NCI-H1436 treated with DMSO at 0.1 percent for 48 hours (cell line): ENCODE data around the gene XPC.

Experiments
- DNase-seq: peaks from one replicate; lab custom pipeline; 2025; lab: John Stamatoyannopoulos, UW

XPC gene

GRCh38 chr3:14170531-14171159 lies 7.8 kb downstream of the XPC start:
- DNase-seq, result no peak

GRCh38 chr3:14169871-14170270 lies 8.5 kb downstream of the XPC start:
- DNase-seq, result no peak

- DNase-seq, result no peak
These were observed 9.0 kb downstream of the XPC start for GRCh38 chr3:14169435-14169834.

- DNase-seq, result no peak
These were observed 11.4 kb downstream of the XPC start for GRCh38 chr3:14166877-14167603.

DNA sequence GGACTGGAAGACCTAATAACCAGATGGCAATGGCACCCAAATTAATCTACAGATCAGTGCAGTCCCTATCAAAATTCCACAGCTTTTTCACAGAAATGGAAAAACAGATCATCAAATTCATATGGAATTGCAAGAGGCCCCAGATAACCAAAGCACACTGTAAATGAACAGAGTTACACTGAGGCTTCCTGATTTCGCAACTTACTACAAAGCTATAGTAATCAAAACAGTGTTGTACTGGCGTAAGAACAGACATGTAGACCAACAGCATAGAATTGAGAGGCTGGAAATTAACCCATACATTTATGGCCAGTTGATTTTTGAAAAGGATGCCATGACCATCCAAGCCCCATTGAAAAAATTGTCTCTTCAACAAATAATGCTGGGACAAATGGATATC lies 16.2 kb downstream of the XPC start:
- no peak for DNase-seq

- no peak for DNase-seq
These were observed 17.1 kb downstream of the XPC start for GRCh38 chr3:14161282-14161681.

- no peak for DNase-seq
These were observed 19.0 kb downstream of the XPC start for GRCh38 chr3:14159426-14159825.

DNA sequence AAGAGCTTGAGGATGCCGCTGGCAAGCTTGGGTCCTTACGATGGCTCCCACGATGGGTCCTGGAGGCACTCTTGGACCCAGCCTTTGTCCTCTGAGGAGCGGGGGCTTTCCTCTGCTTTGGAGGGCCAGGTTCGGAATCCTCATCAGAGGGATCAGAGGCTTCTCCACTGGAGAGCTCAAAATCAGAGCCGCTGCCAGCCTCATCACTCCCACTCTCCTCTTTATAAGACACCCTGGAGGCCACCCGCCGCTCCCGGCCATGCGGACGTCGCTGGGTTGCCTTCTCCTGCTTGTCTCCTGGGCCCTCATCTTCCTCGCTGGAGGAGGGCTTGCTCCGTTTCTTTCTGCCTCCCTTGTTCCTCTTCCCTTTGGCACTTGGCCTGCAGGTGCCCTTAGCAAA lies 20.0 kb downstream of the XPC start:
- no peak for DNase-seq

GRCh38 chr3:14157951-14158350 lies 20.4 kb downstream of the XPC start:
- DNase-seq, result no peak

GRCh38 chr3:14156843-14157561 lies 21.4 kb downstream of the XPC start:
- no peak for DNase-seq

DNA sequence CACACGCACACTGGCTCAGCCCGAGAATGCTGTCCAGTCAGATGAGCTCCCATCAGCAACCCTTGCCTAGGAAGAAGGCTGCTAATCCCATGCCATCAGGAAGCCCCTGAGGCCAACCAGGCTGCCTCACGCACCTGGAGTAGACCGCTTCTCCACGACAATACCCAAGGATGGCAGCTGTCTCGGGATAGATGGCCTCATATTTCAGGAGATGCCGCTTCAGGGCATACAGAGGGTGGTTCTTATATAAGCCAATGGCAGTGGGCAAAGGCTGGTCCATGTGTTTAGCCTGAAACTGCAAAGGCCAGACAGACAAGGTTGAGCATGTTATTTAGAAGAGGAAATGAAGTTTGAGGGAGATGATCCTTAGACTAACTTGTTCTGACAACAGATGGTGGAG lies 22.2 kb downstream of the XPC start:
- no peak for DNase-seq

- DNase-seq, result no peak
These were observed 23.4 kb downstream of the XPC start for GRCh38 chr3:14154895-14155440.

DNA sequence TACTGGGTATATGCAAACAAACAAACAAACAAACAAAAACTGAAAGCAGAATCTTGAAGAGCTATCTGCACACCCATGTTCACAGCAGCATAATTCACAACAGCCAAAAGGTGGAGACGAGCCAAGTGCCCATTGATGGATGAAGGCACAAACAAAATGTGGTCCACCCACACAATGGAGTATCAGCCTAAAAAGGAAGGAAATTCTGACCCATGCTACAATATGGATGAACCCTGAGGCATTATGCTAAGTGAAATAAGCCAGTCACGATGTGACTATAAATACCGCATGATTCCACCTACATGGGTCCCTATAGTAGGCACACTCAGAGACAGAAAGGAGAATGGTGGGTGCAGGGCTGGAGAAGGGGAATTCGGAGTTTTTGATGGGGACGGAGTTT lies 24.1 kb downstream of the XPC start:
- no peak for DNase-seq

DNA sequence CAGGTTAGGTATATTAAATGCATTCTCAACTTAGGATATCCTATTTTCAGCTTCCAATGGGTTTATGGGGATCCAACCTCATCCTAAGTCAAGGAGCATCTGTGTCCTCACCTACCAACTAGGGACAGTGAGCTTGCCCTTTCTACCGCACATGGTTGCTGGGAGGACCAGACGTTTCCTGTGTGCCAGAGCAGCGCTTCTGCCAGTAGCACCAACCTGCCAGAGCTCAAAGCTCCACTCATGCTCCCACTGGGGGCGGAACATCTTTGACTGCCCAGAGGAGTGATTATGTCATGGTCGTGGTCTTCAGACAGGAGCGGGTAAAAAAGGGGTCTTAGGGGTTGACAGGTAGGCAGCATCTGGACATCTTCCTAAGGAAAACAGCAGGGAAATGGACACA lies 24.7 kb downstream of the XPC start:
- no peak for DNase-seq

DNA sequence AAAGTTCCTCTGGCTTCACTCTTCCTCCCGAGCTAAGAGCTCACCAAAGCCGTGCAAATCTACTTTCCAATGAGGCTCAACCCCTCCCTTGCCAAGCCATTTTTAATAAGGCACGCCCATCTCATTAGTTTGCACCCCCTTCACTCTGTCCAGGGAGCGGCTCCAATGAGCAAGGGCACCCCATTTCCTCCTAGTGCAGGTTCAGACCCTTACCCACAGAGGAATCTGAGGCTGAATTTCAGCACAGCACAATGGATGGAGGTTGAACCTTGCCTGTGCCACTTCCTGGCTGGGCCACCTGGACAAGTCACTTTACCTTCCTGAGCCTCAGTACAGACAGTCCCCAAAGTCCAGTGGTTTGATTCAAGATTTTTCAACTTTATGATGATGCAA lies 25.4 kb downstream of the XPC start:
- no peak for DNase-seq

GRCh38 chr3:14152233-14152962 lies 26.0 kb downstream of the XPC start:
- DNase-seq, result no peak

- no peak for DNase-seq
These were observed 26.8 kb downstream of the XPC start for GRCh38 chr3:14151471-14152083.

DNA sequence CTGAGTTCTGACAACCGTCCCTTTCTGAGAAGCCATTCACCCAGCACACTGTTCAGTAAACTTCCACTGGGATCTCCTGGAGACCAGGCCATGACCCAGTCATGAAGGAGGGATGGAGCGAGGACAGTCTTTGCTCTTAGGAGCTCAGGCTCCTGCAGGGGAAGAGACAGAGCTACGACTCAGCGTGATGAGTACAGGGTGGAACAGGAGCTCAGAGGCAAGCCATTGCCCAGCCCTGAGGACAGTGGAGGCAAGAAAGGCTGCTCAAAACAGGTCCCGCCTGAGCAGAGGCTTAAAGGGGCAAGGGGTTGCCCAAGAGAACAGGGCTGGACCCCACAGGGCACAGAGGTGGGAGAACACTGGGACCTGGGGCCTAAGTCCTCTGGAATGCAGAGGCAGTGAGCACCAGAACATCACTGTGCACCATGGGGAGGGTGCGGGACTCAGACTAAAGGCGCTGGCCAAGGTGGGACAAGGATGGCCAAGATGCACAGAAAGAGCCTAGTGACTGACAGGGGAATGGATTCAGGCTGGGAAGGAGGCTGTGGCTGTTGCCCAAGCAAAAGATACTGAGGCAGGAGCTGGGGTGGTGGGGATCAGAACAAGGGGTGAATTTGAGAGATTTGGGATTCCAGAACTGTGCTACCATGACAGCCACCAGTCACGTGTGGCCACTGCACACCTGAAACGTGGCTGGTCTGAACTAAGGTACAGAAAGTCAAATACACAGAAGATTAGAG lies 27.7 kb downstream of the XPC start:
- no peak for DNase-seq

- DNase-seq, result no peak
These were observed 28.3 kb downstream of the XPC start for GRCh38 chr3:14150078-14150477.

DNA sequence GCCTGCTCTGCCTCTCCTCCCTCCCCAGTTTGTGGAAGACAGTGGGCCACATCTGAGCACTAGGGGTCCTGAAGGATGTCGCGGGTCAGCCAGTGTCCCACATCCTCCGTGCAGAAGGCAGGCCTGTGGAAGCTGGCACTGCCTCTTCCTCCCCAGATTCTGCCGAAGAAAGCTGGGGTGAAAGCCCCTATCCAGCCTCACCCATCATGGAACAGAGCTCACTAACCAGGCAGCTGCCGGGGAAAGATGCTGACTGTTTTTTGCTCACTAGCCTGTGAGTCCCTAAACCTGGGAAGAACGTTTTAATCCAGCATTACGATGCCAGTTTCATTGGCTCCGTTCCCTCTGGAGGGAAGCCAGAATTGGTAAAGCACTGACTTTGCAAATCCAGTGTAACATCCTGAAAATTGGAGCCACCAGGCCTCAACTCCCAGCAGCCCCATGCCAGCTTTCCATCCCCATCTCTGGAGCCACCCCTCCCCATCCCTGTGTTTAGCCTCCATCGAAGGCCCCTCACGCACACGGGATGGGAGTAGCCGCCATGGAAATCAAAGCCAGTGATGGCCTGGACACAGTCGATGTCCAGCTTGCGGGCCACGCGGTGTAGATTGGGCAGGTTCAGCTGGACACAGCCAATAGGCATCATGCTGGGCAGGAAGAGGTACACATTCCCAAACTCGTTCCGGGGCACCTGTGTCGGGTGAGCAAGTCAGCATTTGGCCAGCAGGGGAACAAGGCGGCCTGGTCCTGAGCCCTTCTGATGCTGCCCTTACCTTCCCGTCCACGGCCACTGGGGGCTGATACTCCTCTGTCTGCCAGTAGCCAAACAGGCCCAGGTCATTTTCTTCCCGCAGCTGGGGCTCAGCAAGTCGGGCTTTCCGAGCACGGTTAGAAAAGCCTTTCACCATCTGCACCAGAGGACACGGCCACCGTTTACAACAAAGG lies 30.1 kb downstream of the XPC start:
- DNase-seq, result no peak
